Dendritic cell treated with granulocyte-macrophage colony-stimulating factor and Interleukin-4, amounts not matched to agents 40 ng/mL and 50 ng/mL, for 4 days (primary cell): ENCODE measurements around the gene COL23A1.

Source experiments
- H3K27ac Mint-ChIP-seq: one replicate; pipeline ENCODE4 v1.8.0; 2022; ENCODE audit warnings: mild to moderate bottlenecking, mixed read lengths
- H3K27me3 Mint-ChIP-seq: one replicate; pipeline ENCODE4 v1.8.0; 2022; ENCODE audit warnings: mild to moderate bottlenecking, mixed read lengths
- H3K36me3 Mint-ChIP-seq: one replicate; pipeline ENCODE4 v1.8.0; 2022; ENCODE audit warnings: low read depth, mixed read lengths
- H3K4me1 Mint-ChIP-seq: one replicate; pipeline ENCODE4 v1.8.0; 2022; ENCODE audit warnings: low read depth, mixed read lengths
- H3K4me3 Mint-ChIP-seq: one replicate; pipeline ENCODE4 v1.8.0; 2022; ENCODE audit warnings: mild to moderate bottlenecking, moderate library complexity, mixed read lengths
- H3K9me3 Mint-ChIP-seq: one replicate; pipeline ENCODE4 v1.8.0; 2022; ENCODE audit warnings: mixed read lengths
- intact Hi-C: fragments of 100-400 bp; cut with micrococcal nuclease; formaldehyde crosslinking; loops from one replicate; pipeline ENCODE4 v1.15.0; 2022

COL23A1 gene

GRCh38 chr5:178423901-178424809 lies 166.0 kb downstream of the COL23A1 start:
- Mint-ChIP-seq H3K4me3 (no peak overlapping the region), H3K27ac (no peak overlapping the region), H3K4me1 (peaks cover 7% of the 10 kb centered on the region), H3K27me3 (peaks cover 2% of the 10 kb centered on the region), H3K9me3 (no peaks in the 10 kb centered on the region), H3K36me3 (no peaks in the 10 kb centered on the region)
- intact Hi-C loops = no loop called here

DNA sequence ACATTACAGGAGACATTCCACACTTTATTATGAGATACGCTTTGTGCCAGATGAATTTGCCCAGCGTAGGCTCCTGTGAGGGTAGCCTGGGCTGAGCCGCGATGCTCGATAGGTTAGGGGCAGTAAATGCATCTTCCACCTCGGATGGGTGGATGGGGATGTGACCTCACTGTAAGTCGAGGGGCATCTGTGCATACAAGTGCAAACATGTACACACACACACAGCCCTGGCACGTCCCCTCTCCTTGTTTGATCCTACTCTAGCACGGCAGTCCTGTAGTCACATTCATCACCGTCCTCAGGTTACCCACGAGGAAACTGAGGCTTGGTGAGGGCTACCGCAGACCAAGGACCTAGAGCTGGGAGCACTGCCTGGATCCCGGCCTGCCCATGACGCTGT lies 166.8 kb downstream of the COL23A1 start:
- H3K27me3 Mint-ChIP-seq = peaks cover 2% of the 10 kb centered on the region
- H3K27ac Mint-ChIP-seq = no peak overlapping the region

DNA sequence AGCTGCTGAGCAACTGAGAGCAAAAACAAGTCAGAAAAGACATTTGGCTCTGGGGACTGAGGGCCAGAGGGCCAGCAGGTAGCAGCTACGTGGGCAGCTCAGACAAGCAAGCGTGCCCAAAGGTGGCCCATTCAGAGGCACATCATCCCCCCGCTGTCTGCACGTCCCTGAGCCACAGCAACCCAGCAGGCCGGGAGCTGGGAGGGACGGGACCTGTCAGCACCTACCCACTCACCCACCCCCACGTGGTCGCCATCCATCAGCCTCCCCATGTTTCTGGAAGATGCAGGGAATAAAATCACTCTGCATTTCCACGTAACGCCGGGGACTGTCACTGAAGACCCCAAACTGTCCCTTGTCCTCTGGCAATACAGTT lies 167.8 kb downstream of the COL23A1 start:
- Mint-ChIP-seq H3K4me3 (no peak overlapping the region), H3K27ac (no peak overlapping the region), H3K9me3 (no peaks in the 10 kb centered on the region), H3K4me1 (peaks cover 10% of the 10 kb centered on the region), H3K27me3 (peaks cover 4% of the 10 kb centered on the region), H3K36me3 (no peaks in the 10 kb centered on the region)
- intact Hi-C loops = no loop called here

More for the DNA sequence above, 166.8 kb downstream of the COL23A1 start:
- H3K4me3 Mint-ChIP-seq = no peak overlapping the region
- H3K4me1 Mint-ChIP-seq = peaks cover 7% of the 10 kb centered on the region
- intact Hi-C loops = no loop called here
- H3K36me3 Mint-ChIP-seq = no peaks in the 10 kb centered on the region
- no peaks in the 10 kb centered on the region for H3K9me3 Mint-ChIP-seq

GRCh38 chr5:178421699-178422399 lies 168.3 kb downstream of the COL23A1 start:
- intact Hi-C loops = no loop called here
- Mint-ChIP-seq H3K36me3 (no peaks in the 10 kb centered on the region), H3K4me1 (peaks cover 15% of the 10 kb centered on the region), H3K9me3 (no peaks in the 10 kb centered on the region), H3K27ac (no peak overlapping the region), H3K4me3 (no peak overlapping the region), H3K27me3 (peaks cover 9% of the 10 kb centered on the region)

DNA sequence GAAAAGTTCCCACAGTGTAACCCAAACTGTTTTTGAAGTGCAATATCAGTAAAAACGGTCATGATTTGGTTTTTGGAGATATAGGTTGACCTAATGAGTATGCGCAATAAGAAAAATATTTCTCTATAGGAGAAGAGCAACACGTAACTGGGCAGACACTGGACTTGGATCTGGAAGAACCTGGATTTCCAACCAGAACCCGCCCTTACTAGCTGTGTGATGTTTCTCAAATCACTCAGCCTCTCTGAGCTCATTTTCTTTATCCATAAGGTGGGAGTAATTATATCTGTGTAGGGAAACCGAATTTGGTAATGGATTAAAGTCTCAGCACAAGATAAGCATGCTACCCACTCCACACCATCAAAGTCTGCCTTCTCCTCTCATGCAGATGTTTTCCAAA lies 169.1 kb downstream of the COL23A1 start:
- Mint-ChIP-seq H3K36me3 (no peaks in the 10 kb centered on the region), H3K4me1 (peaks cover 15% of the 10 kb centered on the region), H3K27me3 (peaks cover 14% of the 10 kb centered on the region), H3K27ac (no peak overlapping the region), H3K4me3 (no peak overlapping the region), H3K9me3 (no peaks in the 10 kb centered on the region)
- intact Hi-C loops = no loop called here

- intact Hi-C loops = no loop called here
- H3K27me3 Mint-ChIP-seq = peaks cover 14% of the 10 kb centered on the region
- H3K4me3 Mint-ChIP-seq = no peak overlapping the region
- H3K9me3 Mint-ChIP-seq = no peaks in the 10 kb centered on the region
- no peak overlapping the region for H3K27ac Mint-ChIP-seq
- H3K36me3 Mint-ChIP-seq = no peaks in the 10 kb centered on the region
- peaks cover 15% of the 10 kb centered on the region for H3K4me1 Mint-ChIP-seq
Observed at GRCh38 chr5:178420354-178420781, 169.8 kb downstream of the COL23A1 start.

- H3K4me3 Mint-ChIP-seq = no peak overlapping the region
- H3K36me3 Mint-ChIP-seq = no peaks in the 10 kb centered on the region
- peaks cover 15% of the 10 kb centered on the region for H3K4me1 Mint-ChIP-seq
- intact Hi-C loops = no loop called here
- H3K27me3 Mint-ChIP-seq = peaks cover 14% of the 10 kb centered on the region
- no peaks in the 10 kb centered on the region for H3K9me3 Mint-ChIP-seq
- H3K27ac Mint-ChIP-seq = no peak overlapping the region
Observed at GRCh38 chr5:178419651-178420050, 170.5 kb downstream of the COL23A1 start.

DNA sequence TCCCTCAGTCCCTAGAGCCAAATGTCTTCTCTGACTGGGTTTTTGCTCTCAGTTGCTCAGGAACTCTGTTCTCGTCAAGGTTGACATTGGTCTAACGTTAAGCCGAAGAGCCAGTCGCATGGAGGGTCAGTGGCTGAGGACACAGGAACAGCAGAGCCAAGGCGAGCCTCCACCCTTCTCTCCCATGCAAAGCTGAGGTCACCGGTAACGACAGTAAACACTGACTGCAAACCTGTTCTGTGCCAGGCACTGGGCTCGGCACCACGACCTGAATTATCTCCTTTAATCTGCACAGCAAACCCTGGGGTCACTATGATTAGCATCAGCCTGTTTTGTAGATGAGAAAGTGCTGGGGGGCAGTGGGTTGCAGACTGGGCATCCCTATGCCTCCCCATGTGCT lies 171.0 kb downstream of the COL23A1 start:
- peaks cover 15% of the 10 kb centered on the region for H3K4me1 Mint-ChIP-seq
- H3K9me3 Mint-ChIP-seq = no peaks in the 10 kb centered on the region
- H3K27me3 Mint-ChIP-seq = peaks cover 14% of the 10 kb centered on the region
- no peaks in the 10 kb centered on the region for H3K36me3 Mint-ChIP-seq
- no peak overlapping the region for H3K27ac Mint-ChIP-seq
- no peak overlapping the region for H3K4me3 Mint-ChIP-seq
- intact Hi-C loops = no loop called here

DNA sequence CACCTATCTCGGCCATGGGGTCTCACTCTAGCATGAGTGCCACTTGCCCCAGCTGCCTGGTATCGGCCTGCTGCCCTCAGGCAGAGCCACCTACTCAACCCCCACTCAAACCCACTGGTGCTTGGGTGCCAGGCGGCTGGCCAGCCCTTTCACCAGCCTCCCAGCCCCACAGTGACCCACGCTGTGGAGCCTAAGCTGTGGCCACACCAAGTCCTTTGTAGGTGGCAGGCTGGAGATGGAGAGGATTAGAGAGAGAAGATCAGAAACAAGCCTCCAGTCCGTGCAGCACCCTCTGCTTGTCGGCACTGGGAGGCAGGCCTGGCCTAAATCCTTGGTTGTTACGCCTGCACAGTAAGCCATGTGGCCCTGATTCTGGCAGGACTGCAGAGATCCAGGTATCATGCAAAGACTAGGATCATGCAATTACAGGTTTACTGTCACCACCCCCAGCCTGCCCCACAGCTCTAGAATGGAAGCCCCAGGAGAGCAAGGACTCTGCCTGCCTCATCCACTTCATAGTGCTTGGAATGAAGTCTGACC lies 171.7 kb downstream of the COL23A1 start:
- Mint-ChIP-seq H3K9me3 (no peaks in the 10 kb centered on the region), H3K4me1 (peaks cover 20% of the 10 kb centered on the region), H3K36me3 (no peaks in the 10 kb centered on the region), H3K27ac (no peak overlapping the region), H3K27me3 (peaks cover 16% of the 10 kb centered on the region), H3K4me3 (no peak overlapping the region)
- intact Hi-C loops = no loop called here

GRCh38 chr5:178418031-178418430 lies 172.2 kb downstream of the COL23A1 start:
- no peak overlapping the region for H3K4me3 Mint-ChIP-seq
- no peak overlapping the region for H3K27ac Mint-ChIP-seq
- peaks cover 23% of the 10 kb centered on the region for H3K4me1 Mint-ChIP-seq
- H3K36me3 Mint-ChIP-seq = no peaks in the 10 kb centered on the region
- peaks cover 16% of the 10 kb centered on the region for H3K27me3 Mint-ChIP-seq
- no peaks in the 10 kb centered on the region for H3K9me3 Mint-ChIP-seq
- intact Hi-C loops = no loop called here

- H3K4me1 Mint-ChIP-seq = peaks cover 23% of the 10 kb centered on the region
- no peak overlapping the region for H3K4me3 Mint-ChIP-seq
- intact Hi-C loops = no loop called here
- peaks cover 16% of the 10 kb centered on the region for H3K27me3 Mint-ChIP-seq
- no peaks in the 10 kb centered on the region for H3K9me3 Mint-ChIP-seq
- H3K36me3 Mint-ChIP-seq = no peaks in the 10 kb centered on the region
- no peak overlapping the region for H3K27ac Mint-ChIP-seq
Observed at GRCh38 chr5:178417391-178417811, 172.8 kb downstream of the COL23A1 start.

- Mint-ChIP-seq H3K4me3 (no peak overlapping the region), H3K27ac (no peak overlapping the region), H3K36me3 (no peaks in the 10 kb centered on the region), H3K27me3 (peaks cover 16% of the 10 kb centered on the region), H3K9me3 (no peaks in the 10 kb centered on the region), H3K4me1 (peaks cover 22% of the 10 kb centered on the region)
- intact Hi-C loops = no loop called here
Observed at GRCh38 chr5:178416919-178417318, 173.3 kb downstream of the COL23A1 start.

DNA sequence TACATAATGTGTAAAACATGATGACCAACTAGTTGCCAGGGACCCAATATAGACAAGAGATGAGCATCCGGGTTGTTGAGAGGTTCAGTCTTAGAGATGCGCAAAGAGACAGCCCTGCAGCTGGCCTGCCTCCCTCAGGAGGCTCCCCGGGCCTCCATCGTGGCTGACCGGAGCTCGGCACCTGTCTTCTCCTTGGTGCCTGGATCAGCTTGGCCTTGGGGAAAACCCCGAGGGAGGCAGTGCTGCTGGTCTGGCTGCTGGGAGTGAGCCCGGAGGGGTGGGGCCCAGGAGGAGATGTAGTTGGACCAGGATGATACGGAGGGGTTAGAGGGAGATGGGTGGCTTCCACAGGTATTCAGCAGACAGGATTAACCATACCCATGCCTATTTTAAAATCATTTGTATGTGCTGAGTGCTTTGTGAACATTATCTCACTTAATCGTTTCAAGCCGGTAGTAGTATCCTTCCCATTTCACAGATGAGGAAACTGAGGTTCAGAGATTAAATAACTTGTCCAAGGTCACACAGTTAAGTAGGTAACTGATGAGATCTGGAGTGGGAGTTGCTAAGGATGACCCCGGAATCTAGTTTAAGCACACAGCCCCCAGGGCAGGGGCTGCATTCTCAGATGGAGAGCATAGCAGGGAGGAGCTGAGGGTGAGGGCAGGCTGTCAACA lies 173.8 kb downstream of the COL23A1 start:
- intact Hi-C loops = no loop called here

GRCh38 chr5:178415353-178415752 lies 174.8 kb downstream of the COL23A1 start:
- intact Hi-C loops = no loop called here

More for the DNA sequence above, 173.8 kb downstream of the COL23A1 start:
- H3K4me1 Mint-ChIP-seq = peaks cover 21% of the 10 kb centered on the region
- H3K27me3 Mint-ChIP-seq = peaks cover 16% of the 10 kb centered on the region
- no peak overlapping the region for H3K4me3 Mint-ChIP-seq
- H3K27ac Mint-ChIP-seq = no peak overlapping the region
- no peaks in the 10 kb centered on the region for H3K36me3 Mint-ChIP-seq
- no peaks in the 10 kb centered on the region for H3K9me3 Mint-ChIP-seq

More at GRCh38 chr5:178415353-178415752, 174.8 kb downstream of the COL23A1 start:
- H3K4me3 Mint-ChIP-seq = no peak overlapping the region
- peaks cover 27% of the 10 kb centered on the region for H3K4me1 Mint-ChIP-seq
- H3K9me3 Mint-ChIP-seq = no peaks in the 10 kb centered on the region
- no peak overlapping the region for H3K27ac Mint-ChIP-seq
- H3K36me3 Mint-ChIP-seq = no peaks in the 10 kb centered on the region
- H3K27me3 Mint-ChIP-seq = peaks cover 16% of the 10 kb centered on the region
